ENCODE results near the gene SCLY. TPM values are rescaled to one million over a fixed set of nuclear protein-coding genes. Genes with fewer than 3 reads are reported as not detected.

SCLY gene, protein sequence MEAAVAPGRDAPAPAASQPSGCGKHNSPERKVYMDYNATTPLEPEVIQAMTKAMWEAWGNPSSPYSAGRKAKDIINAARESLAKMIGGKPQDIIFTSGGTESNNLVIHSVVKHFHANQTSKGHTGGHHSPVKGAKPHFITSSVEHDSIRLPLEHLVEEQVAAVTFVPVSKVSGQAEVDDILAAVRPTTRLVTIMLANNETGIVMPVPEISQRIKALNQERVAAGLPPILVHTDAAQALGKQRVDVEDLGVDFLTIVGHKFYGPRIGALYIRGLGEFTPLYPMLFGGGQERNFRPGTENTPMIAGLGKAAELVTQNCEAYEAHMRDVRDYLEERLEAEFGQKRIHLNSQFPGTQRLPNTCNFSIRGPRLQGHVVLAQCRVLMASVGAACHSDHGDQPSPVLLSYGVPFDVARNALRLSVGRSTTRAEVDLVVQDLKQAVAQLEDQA
- 36.6 and 42.4 TPM in 2 replicates for total RNA-seq
- total RNA-seq (2013), result 14.9 TPM
- 16.4 and 17.2 TPM in 2 replicates for polyA plus RNA-seq
- 17.9 and 18.0 TPM in 2 replicates for polyA minus RNA-seq

DNA sequence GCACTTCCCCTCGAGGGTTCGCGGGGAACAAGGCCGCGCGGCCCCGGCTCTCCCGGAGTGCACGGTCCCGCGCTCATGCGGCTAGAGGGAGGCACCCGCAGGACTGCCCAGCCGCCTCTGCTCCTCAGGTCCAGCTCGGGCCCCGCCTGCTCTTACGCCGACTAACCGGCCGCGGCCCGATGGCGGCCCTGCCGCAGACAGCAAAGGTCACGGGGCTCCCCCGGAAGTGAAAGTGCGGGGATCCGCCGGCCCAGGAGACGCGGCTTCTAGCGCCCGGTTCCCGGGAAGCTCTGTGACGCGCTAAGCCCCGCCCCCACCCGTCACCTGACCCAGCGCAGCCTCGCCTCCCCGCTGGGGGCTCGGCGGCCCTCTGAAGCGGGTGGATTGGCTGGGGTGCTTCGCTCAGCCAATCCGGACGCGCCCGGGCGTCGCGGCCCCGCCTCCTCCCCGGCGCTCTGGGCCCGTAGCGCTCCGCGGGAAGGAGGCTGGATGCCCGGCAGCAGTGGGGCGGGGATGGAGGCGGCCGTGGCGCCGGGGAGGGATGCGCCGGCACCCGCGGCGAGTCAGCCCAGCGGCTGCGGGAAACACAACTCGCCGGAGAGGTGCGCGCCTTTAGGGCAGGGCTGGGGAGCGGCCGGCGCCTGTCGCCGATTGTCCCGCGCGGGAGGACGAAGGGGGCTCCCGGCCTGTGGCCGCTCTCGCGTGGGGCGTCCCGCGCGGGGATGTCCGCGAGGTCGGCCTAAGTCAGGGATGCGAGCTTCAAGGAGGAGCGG, at the start of gene SCLY:
Gene SCLY, plus strand, starts transcription at position 460 of the 773 bp plus-strand sequence. Its CDS starts 54 bp downstream, at position 514.
- no peak for TF ChIP-seq CTCF (IDR thresholded peaks at IDR 0.05)
- no peak for TF ChIP-seq EZH2 (IDR thresholded peaks at IDR 0.05; ENCODE audit: borderline replicate concordance, insufficient read depth, low read depth, low read length, poor library complexity, severe bottlenecking)
- ATAC-seq (ENCODE audit: low read depth), result peak; percentile 97
- H3K4me1 Mint-ChIP-seq, result peaks cover 22% of the 10 kb centered on the region
- Histone ChIP-seq H3K4me2 (replicated peaks; ENCODE audit: low read depth, low read length, poor library complexity, severe bottlenecking) (peak within 1 kb of the TSS; percentile 94), H2AFZ (ENCODE audit: insufficient read depth, low read depth, low read length, poor library complexity, severe bottlenecking) (peak within 1 kb of the TSS; percentile 99), H3K4me3 (ENCODE audit: control extremely low read depth in 1 of 5, extremely low read depth in 1 of 5, insufficient read depth in 1 of 5, low read depth in 2 of 5, low read length in 4 of 5) (peak within 1 kb of the TSS; percentile 66 to 95 (median 88)), H3K9me3 (ENCODE audit: control extremely low read depth in 1 of 3, control insufficient read depth in 2 of 3, insufficient read depth in 1 of 3, low read length in 2 of 3) (peaks cover 0 to 2% (median 0%) of the 10 kb centered on the region in 3 donors), H3K36me3 (replicated peaks in 1 of 2; ENCODE audit: control extremely low read depth in 1 of 2, control insufficient read depth in 1 of 2, extremely low read depth in 1 of 2, insufficient read depth in 2 of 2, low read length in 1 of 2) (no peaks in the 10 kb centered on the region), H3K4me1 (ENCODE audit: control insufficient read depth in 2 of 2, insufficient read depth in 2 of 2, low read length in 2 of 2) (peaks cover 15% of the 10 kb centered on the region in 2 donors), H3K27me3 (replicated peaks in 1 of 4; ENCODE audit: control extremely low read depth in 1 of 4, control insufficient read depth in 3 of 4, insufficient read depth in 4 of 4, low read length in 3 of 4) (no peaks in the 10 kb centered on the region), H3K79me2 (ENCODE audit: control insufficient read depth, insufficient read depth, low read length) (peaks cover 15% of the 10 kb centered on the region), H3K27ac (ENCODE audit: low read length in 2 of 2) (peak within 1 kb of the TSS; percentile 48 to 90), H4K20me1 (ENCODE audit: control insufficient read depth, insufficient read depth, low read length, poor library complexity, severe bottlenecking) (no peaks in the 10 kb centered on the region), H3K9ac (ENCODE audit: low read length) (peak within 1 kb of the TSS; percentile 90)
- WGBS (ENCODE audit: insufficient coverage), result under 1% methylated on average over 98 of the region's 98 CpGs
- peak; percentile 98 for DNase-seq
- peaks cover 15% of the 10 kb centered on the region for H3K27me3 Mint-ChIP-seq
- H3K9me3 Mint-ChIP-seq (ENCODE audit: insufficient read depth), result peaks cover 5% of the 10 kb centered on the region
- intact Hi-C loops (cut with micrococcal nuclease), result loop anchor here (1.0 to 2.0 kb wide), 7 partner anchors 38 to 366 kb away; partner anchors contain the start of genes ASB1, ILKAP, RAMP1 and TRAF3IP1
- H3K27ac Mint-ChIP-seq, result peak within 1 kb of the TSS; percentile 87
- ChIA-PET CTCF (no interaction called here), POLR2A (interaction anchor here (0.6 kb wide), 1 partner anchor 143 kb away, joined by 3 read pairs; the partner anchor contains the start of gene ILKAP)
- H3K4me3 Mint-ChIP-seq, result peak within 1 kb of the TSS; percentile 87
